Stimulated activated naive CD8-positive, alpha-beta T cell treated with anti-CD3 and anti-CD28 coated beads, Interleukin-15, Interleukin-2, amounts not matched to agents 100 ng/mL and 50 ng/mL, for 24 hours (primary cell): ENCODE measurements around the gene EDIL3.
"Not testable (repeated sequence)": the region's sequence is repeated elsewhere in the genome, so short reads cannot be mapped to it uniquely, and the experiment has no call there.

Experiments used
- H3K27ac Mint-ChIP-seq: one replicate; pipeline ENCODE4 v1.8.0; 2021; ENCODE audit warnings: mild to moderate bottlenecking, mixed read lengths
- H3K27me3 Mint-ChIP-seq: one replicate; pipeline ENCODE4 v1.8.0; 2021; ENCODE audit warnings: mixed read lengths
- H3K36me3 Mint-ChIP-seq: one replicate; pipeline ENCODE4 v1.8.0; 2021; ENCODE audit warnings: low read depth, mixed read lengths
- H3K4me1 Mint-ChIP-seq: one replicate; pipeline ENCODE4 v1.8.0; 2021; ENCODE audit warnings: low read depth, mixed read lengths
- H3K4me3 Mint-ChIP-seq: one replicate; pipeline ENCODE4 v1.8.0; 2021; ENCODE audit warnings: mild to moderate bottlenecking, mixed read lengths
- H3K9me3 Mint-ChIP-seq: one replicate; pipeline ENCODE4 v1.8.0; 2021; ENCODE audit warnings: mixed read lengths

EDIL3 gene

DNA sequence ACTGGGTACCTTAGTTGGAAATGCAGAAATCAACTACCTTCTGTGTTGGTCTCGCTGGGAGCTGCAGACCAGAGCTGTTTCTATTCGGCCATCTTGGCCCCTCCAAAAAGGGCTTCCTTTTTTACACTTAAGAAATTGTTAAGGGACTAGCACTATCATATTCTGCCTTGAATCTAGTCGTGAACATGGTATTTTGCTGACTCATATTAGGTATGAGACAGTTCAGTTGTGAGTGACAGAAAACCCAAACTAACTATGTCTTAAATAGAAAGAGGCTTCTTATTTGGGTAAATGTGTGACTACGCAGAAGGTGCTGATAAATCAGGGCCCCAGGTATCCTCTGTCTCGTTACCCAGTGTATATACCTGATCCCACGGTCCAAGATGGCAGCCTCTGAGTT is 298.2 kb downstream of the EDIL3 start:
- Mint-ChIP-seq H3K9me3 (no peaks in the 10 kb centered on the region), H3K36me3 (no peaks in the 10 kb centered on the region), H3K27me3 (no peaks in the 10 kb centered on the region), H3K4me3 (no peak overlapping the region), H3K4me1 (no peaks in the 10 kb centered on the region), H3K27ac (no peak overlapping the region)

DNA sequence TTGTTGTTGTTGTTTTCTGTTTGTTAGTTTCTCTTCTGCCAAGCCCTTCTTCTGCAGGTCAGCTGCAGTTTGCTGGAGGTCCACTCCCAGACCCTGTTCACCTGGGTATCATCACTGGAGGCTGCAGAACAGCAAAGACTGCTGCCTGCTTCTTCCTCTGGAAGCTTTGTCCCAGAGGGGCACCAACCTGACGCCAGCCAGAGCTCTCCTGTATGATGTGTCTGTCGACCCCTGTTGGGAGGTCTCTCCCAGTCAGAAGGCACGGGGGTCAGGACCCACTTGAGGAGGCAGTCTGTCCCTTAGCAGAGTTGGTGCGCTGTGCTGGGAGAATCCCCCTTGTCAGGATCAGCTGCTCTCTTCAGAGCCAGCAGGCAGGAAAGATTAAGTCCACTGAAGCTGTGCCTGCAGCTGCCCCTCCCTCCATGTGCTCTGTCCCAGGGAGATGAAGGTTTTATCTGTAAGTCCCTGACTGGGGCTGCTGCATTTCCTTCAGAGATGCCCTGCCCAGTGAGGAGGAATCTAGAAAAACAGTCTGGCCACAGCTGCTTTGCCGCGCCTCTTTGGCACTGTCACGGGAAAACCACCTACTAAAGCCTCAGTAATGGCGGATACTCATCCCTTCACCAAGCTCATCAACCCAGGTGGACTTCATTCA is 299.2 kb downstream of the EDIL3 start:
- Mint-ChIP-seq H3K36me3 (no peaks in the 10 kb centered on the region), H3K27ac (no peak overlapping the region), H3K27me3 (no peaks in the 10 kb centered on the region), H3K9me3 (no peaks in the 10 kb centered on the region), H3K4me3 (no peak overlapping the region), H3K4me1 (no peaks in the 10 kb centered on the region)

DNA sequence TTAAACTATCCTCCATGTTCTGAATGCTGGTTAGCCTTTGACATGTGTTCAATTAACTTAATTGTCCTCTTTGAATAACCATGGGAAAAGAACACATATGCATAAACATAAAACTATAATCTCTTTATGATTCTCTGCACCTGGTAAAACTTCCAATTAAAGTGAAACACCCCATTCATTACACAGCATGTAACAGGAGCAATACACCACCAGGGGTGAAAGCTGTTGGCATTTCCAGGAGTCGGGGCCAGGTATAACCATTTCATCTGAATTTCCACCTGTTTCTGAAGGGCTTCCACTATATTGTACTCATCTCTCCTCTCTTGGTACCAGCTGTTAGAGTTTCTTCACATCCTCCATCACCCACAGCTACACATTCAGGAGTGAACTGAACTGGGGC is 303.8 kb downstream of the EDIL3 start:
- Mint-ChIP-seq H3K36me3 (no peaks in the 10 kb centered on the region), H3K4me1 (no peaks in the 10 kb centered on the region), H3K9me3 (peaks cover 4% of the 10 kb centered on the region), H3K27ac (no peak overlapping the region), H3K4me3 (no peak overlapping the region), H3K27me3 (no peaks in the 10 kb centered on the region)

DNA sequence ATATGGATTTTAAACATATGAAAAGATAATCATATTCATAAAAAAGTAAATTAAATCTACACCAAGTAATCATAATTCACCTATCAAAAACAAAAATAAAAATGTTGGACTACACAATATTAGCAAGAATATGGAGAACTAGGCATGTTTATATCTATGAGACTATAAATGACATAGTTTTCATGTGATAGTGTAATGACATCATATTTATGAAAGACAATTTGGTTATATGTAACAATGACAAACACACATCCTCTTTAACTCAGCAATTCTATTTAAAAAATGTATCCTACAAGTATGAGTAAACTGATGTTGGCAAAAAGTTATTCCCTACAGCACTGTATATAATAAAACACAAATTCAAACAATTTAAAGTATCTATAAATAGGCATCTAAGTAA is 312.3 kb downstream of the EDIL3 start:
- Mint-ChIP-seq H3K27ac (no peak overlapping the region), H3K27me3 (no peaks in the 10 kb centered on the region), H3K4me3 (no peak overlapping the region), H3K36me3 (no peaks in the 10 kb centered on the region), H3K4me1 (no peaks in the 10 kb centered on the region), H3K9me3 (peaks cover 4% of the 10 kb centered on the region)

GRCh38 chr5:84069608-84070179 is 315.0 kb downstream of the EDIL3 start:
- Mint-ChIP-seq H3K4me3 (no peak overlapping the region), H3K36me3 (no peaks in the 10 kb centered on the region), H3K9me3 (peaks cover 4% of the 10 kb centered on the region), H3K4me1 (no peaks in the 10 kb centered on the region), H3K27ac (no peak overlapping the region), H3K27me3 (no peaks in the 10 kb centered on the region)

- H3K4me1 Mint-ChIP-seq: no peaks in the 10 kb centered on the region
- H3K27ac Mint-ChIP-seq: no peak overlapping the region
- H3K27me3 Mint-ChIP-seq: no peaks in the 10 kb centered on the region
- no peaks in the 10 kb centered on the region for H3K9me3 Mint-ChIP-seq
- H3K36me3 Mint-ChIP-seq: no peaks in the 10 kb centered on the region
- H3K4me3 Mint-ChIP-seq: no peak overlapping the region
These were observed 321.6 kb downstream of the EDIL3 start for GRCh38 chr5:84063041-84063440.

GRCh38 chr5:84059672-84060071 is 325.0 kb downstream of the EDIL3 start:
- Mint-ChIP-seq H3K27ac (no peak overlapping the region), H3K9me3 (peaks cover 4% of the 10 kb centered on the region), H3K36me3 (no peaks in the 10 kb centered on the region), H3K4me1 (no peaks in the 10 kb centered on the region), H3K27me3 (no peaks in the 10 kb centered on the region), H3K4me3 (no peak overlapping the region)

DNA sequence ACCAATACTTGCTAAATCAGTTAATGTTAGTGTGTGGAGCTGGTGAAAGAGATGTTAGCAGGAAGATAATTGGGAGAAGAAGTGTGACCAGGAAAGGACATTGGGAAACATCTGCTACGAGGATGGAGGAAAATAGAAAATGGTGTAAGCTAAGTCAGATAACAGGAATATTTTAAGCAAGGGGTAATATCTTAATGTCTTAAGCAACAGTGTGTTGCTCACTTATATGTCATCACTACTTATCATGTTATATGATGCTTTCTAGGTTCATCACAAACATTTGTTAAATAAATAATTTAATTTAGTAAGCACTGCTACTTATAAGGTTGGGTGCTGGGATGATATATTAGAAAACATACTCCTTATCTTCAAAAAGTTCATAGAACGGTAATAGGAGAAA is 326.1 kb downstream of the EDIL3 start:
- Mint-ChIP-seq H3K4me3 (no peak overlapping the region), H3K9me3 (peaks cover 4% of the 10 kb centered on the region), H3K36me3 (no peaks in the 10 kb centered on the region), H3K27ac (no peak overlapping the region), H3K4me1 (no peaks in the 10 kb centered on the region), H3K27me3 (no peaks in the 10 kb centered on the region)

- Mint-ChIP-seq H3K9me3 (peaks cover 4% of the 10 kb centered on the region), H3K27ac (no peak overlapping the region), H3K36me3 (no peaks in the 10 kb centered on the region), H3K4me1 (no peaks in the 10 kb centered on the region), H3K27me3 (no peaks in the 10 kb centered on the region), H3K4me3 (no peak overlapping the region)
These were observed 327.5 kb downstream of the EDIL3 start for GRCh38 chr5:84057211-84057610.

DNA sequence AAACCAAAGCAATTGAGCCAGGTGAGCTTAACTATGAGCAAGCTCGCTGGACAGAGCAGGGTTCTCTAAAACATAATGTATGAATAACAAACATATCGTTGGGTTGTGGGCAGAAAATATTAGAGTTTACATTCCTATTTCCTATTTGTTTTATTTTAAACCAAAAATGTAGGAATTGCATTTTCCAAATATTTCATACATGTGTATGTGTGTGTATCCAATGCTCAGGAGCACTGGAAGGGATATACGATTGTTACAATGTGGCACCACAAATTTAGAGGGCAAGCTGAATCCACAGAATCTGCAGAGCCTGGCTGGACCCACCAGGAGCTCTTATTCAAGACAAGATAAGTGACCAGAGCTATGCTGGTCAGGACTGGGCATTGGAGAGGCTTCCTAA is 338.7 kb downstream of the EDIL3 start:
- no peaks in the 10 kb centered on the region for H3K4me1 Mint-ChIP-seq
- H3K4me3 Mint-ChIP-seq: no peak overlapping the region

DNA sequence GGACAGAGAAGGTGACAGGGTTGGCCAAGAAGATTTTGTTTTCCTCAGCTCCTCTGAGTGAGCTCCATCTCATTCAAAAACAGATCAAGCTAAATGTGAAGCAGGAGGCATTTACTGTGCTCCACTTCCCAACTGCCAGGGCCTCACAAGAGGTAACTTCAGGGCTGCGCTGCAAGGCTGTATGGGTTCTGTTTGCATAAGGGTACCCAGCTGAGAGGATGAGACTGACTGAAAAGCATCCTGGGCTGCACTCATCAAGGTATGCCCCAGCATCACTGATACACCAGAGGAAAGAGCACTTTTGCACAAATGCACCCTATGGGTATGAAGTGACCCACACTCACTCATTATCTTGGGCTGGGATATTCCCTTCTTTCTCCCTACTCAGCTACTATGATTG is 347.8 kb downstream of the EDIL3 start:
- Mint-ChIP-seq H3K9me3 (no peaks in the 10 kb centered on the region), H3K36me3 (no peaks in the 10 kb centered on the region), H3K27ac (no peak overlapping the region), H3K4me1 (no peaks in the 10 kb centered on the region), H3K4me3 (no peak overlapping the region), H3K27me3 (no peaks in the 10 kb centered on the region)

More for the DNA sequence above, 338.7 kb downstream of the EDIL3 start:
- Mint-ChIP-seq H3K27ac (no peak overlapping the region), H3K27me3 (no peaks in the 10 kb centered on the region), H3K36me3 (no peaks in the 10 kb centered on the region), H3K9me3 (no peaks in the 10 kb centered on the region)

DNA sequence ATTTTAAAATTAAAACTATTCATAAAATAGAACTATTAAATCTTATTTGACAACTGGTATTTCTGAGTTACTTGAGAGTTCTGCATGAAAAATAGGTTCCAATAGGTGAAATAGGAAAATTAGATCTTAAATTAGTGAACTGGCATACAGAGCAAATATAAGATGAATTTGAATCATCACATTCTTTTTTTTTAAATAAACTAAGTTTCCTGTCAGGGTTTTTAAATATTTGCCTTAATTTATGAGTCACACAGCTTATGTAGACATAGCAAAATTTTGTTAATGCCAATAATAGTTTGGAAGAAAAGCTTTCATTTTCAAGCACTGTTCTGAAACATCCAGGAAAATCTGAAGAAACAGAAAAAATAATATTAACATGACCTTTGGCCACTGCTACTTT is 352.4 kb downstream of the EDIL3 start:
- H3K4me3 Mint-ChIP-seq: no peak overlapping the region
- peaks cover 7% of the 10 kb centered on the region for H3K9me3 Mint-ChIP-seq
- H3K27ac Mint-ChIP-seq: no peak overlapping the region
- no peaks in the 10 kb centered on the region for H3K36me3 Mint-ChIP-seq
- no peaks in the 10 kb centered on the region for H3K4me1 Mint-ChIP-seq
- H3K27me3 Mint-ChIP-seq: no peaks in the 10 kb centered on the region

- H3K4me1 Mint-ChIP-seq: no peaks in the 10 kb centered on the region
- no peak overlapping the region for H3K27ac Mint-ChIP-seq
- H3K36me3 Mint-ChIP-seq: no peaks in the 10 kb centered on the region
- H3K27me3 Mint-ChIP-seq: no peaks in the 10 kb centered on the region
- no peak overlapping the region for H3K4me3 Mint-ChIP-seq
- peaks cover 7% of the 10 kb centered on the region for H3K9me3 Mint-ChIP-seq
These were observed 356.6 kb downstream of the EDIL3 start for GRCh38 chr5:84028093-84028492.

DNA sequence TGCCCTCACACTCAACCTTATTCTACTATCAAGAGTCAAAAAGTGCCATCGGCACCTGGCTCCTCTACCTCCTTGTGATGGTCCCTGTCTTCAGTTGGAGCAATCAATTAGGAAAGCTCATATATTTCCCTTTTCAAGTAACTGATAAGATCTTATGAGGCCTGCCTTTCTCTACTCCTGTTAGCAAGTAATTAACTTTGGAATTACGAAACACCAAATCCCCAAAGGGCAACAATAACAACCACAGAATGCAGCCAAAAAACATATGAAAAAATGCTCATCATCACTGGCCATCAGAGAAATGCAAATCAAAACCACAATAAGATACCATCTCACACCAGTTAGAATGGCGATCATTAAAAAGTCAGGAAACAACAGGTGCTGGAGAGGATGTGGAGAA is 366.2 kb downstream of the EDIL3 start:
- not testable (repeated sequence) for H3K4me1 Mint-ChIP-seq

DNA sequence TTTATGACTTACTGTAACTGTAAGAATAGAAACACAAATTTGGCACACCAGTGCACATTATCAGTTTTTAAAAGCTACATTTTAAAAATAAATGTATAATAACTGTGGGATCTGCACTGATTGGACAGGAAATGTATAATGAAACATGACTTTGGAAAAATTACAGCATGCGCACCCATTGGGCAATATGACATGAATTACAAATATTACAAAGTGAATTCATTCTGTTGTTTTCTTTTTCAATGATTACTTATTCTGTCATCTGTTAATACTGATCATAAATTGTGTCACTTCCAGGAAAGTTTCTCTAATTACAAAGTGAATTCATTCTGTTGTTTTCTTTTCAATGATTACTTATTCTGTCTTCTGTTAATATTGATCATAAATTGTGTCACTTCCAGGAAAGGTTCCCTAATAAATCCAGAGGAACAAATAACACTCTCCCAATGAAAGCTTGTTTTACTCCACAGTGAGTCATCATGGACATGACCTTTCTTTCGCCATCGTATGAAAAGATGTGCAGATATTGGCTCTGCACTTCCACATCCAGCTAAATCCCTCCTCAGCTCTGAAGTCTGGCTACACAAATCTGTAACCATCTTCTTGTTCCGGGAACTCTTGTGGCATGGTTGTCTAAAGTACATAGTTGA is 367.0 kb downstream of the EDIL3 start:
- Mint-ChIP-seq H3K36me3 (no peaks in the 10 kb centered on the region), H3K27ac (no peak overlapping the region), H3K27me3 (no peaks in the 10 kb centered on the region), H3K4me3 (no peak overlapping the region), H3K4me1 (no peaks in the 10 kb centered on the region), H3K9me3 (no peaks in the 10 kb centered on the region)

More for the DNA sequence above, 366.2 kb downstream of the EDIL3 start:
- not testable (repeated sequence) for H3K27ac Mint-ChIP-seq, H3K36me3 Mint-ChIP-seq, H3K9me3 Mint-ChIP-seq, H3K27me3 Mint-ChIP-seq, H3K4me3 Mint-ChIP-seq

DNA sequence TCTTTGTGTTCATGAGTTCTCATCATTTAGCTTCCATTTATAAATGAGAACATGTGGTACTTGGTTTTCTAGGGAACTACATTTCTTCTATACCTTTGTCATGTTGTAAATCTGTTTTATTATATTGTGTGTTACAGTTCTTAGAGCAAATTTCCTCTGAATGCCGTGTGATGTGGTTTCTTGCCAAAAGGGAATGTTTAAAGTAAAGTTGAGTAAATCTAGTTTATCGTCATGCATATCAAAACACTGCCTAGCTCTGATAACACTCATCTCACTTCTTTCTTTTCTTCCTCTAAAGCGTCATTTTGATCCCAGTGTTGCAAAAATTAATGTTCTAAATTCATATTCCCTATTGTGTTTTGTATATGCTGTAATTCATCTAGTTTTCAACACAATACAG is 368.6 kb downstream of the EDIL3 start:
- Mint-ChIP-seq H3K4me1 (no peaks in the 10 kb centered on the region), H3K27ac (no peak overlapping the region), H3K9me3 (no peaks in the 10 kb centered on the region), H3K27me3 (no peaks in the 10 kb centered on the region), H3K4me3 (no peak overlapping the region), H3K36me3 (no peaks in the 10 kb centered on the region)
